Loucy (cell line): ENCODE results near the gene FOXF1.

ENCODE experiments used
- H2AFZ ChIP-seq: fragments of 200-600 bp; sonication (generic); 2 replicates; pipeline ENCODE4 v1.6.0; 2016; ENCODE audit warnings: antibody characterized with exemption, mild to moderate bottlenecking, low read length, moderate library complexity
- H3F3A ChIP-seq: fragments of 200-600 bp; 2 replicates; pipeline ENCODE4 v1.6.0; 2016; ENCODE audit warnings: antibody characterized with exemption, low read depth, mild to moderate bottlenecking
- H3K27me3 ChIP-seq: fragments of 200-600 bp; sonication (generic); 2 replicates; pipeline ENCODE4 v1.6.1; 2014; ENCODE audit warnings: low read length, mild to moderate bottlenecking; ENCODE audit not compliant: insufficient read depth, poor library complexity, severe bottlenecking
- H3K36me3 ChIP-seq: fragments of 200-600 bp; sonication (generic); 2 replicates; pipeline ENCODE4 v1.6.1; 2016; ENCODE audit warnings: low read length; ENCODE audit not compliant: insufficient read depth
- H3K4me1 ChIP-seq: fragments of 200-600 bp; sonication (generic); 2 replicates; pipeline ENCODE4 v1.5.1; 2014; ENCODE audit warnings: low read length, mild to moderate bottlenecking; ENCODE audit not compliant: insufficient read depth, poor library complexity, severe bottlenecking
- H3K4me2 ChIP-seq: fragments of 200-600 bp; sonication (generic); 2 replicates; pipeline ENCODE4 v1.6.0; 2014; ENCODE audit warnings: antibody characterized with exemption, low read length, low read depth, mild to moderate bottlenecking; ENCODE audit not compliant: poor library complexity, severe bottlenecking
- H3K4me3 ChIP-seq: fragments of 200-600 bp; sonication (generic); 2 replicates; pipeline ENCODE4 v1.5.1; 2014; ENCODE audit warnings: low read length, mild to moderate bottlenecking, mixed read lengths; ENCODE audit not compliant: poor library complexity, severe bottlenecking
- H3K79me2 ChIP-seq: fragments of 200-600 bp; sonication (generic); 2 replicates; pipeline ENCODE4 v1.6.1; 2014; ENCODE audit warnings: low read length; ENCODE audit not compliant: insufficient read depth
- H3K9ac ChIP-seq: fragments of 200-600 bp; sonication (generic); 2 replicates; pipeline ENCODE4 v1.6.0; 2014; ENCODE audit warnings: mild to moderate bottlenecking, low read depth, low read length, moderate library complexity; ENCODE audit not compliant: poor library complexity, severe bottlenecking
- H3K9me2 ChIP-seq: fragments of 200-600 bp; sonication (generic); replicated peaks from 2 replicates; pipeline ENCODE4 v1.6.1; 2016; ENCODE audit warnings: low read depth, low read length, mixed read lengths
- H3K9me3 ChIP-seq: fragments of 200-600 bp; sonication (generic); 2 replicates; pipeline ENCODE4 v1.6.1; 2014; ENCODE audit warnings: mild to moderate bottlenecking, antibody characterized with exemption, low read length, low read depth; ENCODE audit not compliant: insufficient read depth
- H4K20me1 ChIP-seq: fragments of 200-600 bp; sonication (generic); 2 replicates; pipeline ENCODE4 v1.6.0; 2014; ENCODE audit warnings: antibody characterized with exemption, low read length, mild to moderate bottlenecking; ENCODE audit not compliant: insufficient read depth, poor library complexity, severe bottlenecking
- EZH2phosphoT487 ChIP-seq: fragments of 200-600 bp; IDR thresholded peaks from 2 replicates; pipeline ENCODE4 v1.6.1; 2018; ENCODE audit warnings: antibody characterized with exemption, mild to moderate bottlenecking, moderate library complexity, borderline replicate concordance
- TF ChIP-seq, protein P1 (sequence below): fragments of 200-600 bp; sonication (generic); conservative IDR thresholded peaks from 2 replicates; pipeline ENCODE4 v1.5.1; 2014; ENCODE audit warnings: mild to moderate bottlenecking, antibody characterized with exemption, low read length

The FOXF1 gene

DNA sequence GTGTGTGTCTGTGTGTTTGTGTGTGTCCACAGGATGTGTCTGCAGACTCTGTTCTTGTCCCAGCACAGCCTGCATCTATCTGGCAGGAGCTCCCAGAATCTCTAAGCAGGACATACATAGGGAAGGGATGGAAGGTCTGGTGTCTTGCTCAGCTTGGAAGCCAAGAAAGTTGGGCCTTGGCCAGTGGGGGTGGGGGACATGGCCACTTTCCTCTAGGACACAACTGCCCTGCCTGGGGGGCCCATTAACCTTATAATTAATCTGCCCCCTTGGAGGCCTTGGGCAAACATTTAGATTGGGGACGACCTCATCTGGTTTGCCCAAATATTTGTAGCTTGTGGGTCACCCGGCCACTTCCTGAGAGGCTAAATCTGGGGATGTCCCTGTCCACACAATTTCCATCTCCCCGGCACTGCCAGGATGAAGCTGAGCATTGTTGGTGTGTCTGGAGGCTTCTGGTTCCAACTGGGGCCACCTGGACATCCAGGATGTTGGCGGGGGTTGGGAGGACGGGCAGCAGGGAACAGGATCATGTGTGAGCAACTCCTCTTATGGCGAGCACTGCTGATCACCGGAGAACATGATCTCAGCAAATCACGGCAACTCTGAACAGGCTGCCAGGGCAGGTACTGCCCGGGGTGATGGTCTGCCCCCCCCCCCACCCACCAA, 17.2 kb upstream of the FOXF1 start:
- H3K27me3 ChIP-seq: no peaks in the 10 kb centered on the region

DNA sequence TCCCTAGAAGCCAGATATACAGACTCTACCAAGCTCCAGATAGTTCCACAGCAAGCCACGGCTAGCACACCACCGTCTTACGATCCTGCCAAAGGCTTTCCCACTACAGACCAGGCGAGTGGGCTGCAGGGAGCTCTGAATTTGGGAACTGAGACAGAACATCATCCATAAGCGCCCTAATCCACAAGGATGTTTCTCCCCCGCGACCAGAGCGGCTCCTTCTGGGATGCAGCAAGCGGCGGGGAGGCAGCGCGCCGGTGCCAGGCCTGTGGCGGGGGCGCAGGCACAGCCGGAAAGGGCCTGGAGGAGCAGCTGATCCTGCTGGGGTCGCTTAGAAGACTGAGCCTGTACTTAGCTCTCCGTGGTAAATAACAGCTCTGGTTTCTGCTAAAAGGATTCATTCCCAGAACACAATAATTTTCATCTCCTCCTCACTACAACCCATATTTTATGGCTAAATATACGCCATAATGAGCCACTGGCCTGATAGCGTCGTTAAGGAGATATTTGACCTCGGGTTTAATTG, 16.2 kb upstream of the FOXF1 start:
- Histone ChIP-seq H3K9me2 (no peaks in the 10 kb centered on the region), H4K20me1 (no peaks in the 10 kb centered on the region), H3F3A (no peaks in the 10 kb centered on the region), H2AFZ (no peak overlapping the region), H3K79me2 (no peaks in the 10 kb centered on the region), H3K9me3 (no peaks in the 10 kb centered on the region), H3K4me2 (no peak overlapping the region), H3K36me3 (no peaks in the 10 kb centered on the region), H3K4me3 (no peak overlapping the region), H3K27me3 (no peaks in the 10 kb centered on the region), H3K9ac (no peak overlapping the region), H3K4me1 (no peaks in the 10 kb centered on the region)
- TF ChIP-seq EZH2phosphoT487: no peak

More for the DNA sequence above, 17.2 kb upstream of the FOXF1 start:
- Histone ChIP-seq H3K79me2 (no peaks in the 10 kb centered on the region), H3K9ac (no peak overlapping the region), H3K4me3 (no peak overlapping the region), H3K9me3 (no peaks in the 10 kb centered on the region), H4K20me1 (no peaks in the 10 kb centered on the region), H2AFZ (no peak overlapping the region), H3K4me1 (no peaks in the 10 kb centered on the region), H3K4me2 (no peak overlapping the region), H3K36me3 (no peaks in the 10 kb centered on the region), H3F3A (no peaks in the 10 kb centered on the region), H3K9me2 (no peaks in the 10 kb centered on the region)
- TF ChIP-seq EZH2phosphoT487: no peak
- TF ChIP-seq, protein P1, sequence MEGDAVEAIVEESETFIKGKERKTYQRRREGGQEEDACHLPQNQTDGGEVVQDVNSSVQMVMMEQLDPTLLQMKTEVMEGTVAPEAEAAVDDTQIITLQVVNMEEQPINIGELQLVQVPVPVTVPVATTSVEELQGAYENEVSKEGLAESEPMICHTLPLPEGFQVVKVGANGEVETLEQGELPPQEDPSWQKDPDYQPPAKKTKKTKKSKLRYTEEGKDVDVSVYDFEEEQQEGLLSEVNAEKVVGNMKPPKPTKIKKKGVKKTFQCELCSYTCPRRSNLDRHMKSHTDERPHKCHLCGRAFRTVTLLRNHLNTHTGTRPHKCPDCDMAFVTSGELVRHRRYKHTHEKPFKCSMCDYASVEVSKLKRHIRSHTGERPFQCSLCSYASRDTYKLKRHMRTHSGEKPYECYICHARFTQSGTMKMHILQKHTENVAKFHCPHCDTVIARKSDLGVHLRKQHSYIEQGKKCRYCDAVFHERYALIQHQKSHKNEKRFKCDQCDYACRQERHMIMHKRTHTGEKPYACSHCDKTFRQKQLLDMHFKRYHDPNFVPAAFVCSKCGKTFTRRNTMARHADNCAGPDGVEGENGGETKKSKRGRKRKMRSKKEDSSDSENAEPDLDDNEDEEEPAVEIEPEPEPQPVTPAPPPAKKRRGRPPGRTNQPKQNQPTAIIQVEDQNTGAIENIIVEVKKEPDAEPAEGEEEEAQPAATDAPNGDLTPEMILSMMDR: no peak

DNA sequence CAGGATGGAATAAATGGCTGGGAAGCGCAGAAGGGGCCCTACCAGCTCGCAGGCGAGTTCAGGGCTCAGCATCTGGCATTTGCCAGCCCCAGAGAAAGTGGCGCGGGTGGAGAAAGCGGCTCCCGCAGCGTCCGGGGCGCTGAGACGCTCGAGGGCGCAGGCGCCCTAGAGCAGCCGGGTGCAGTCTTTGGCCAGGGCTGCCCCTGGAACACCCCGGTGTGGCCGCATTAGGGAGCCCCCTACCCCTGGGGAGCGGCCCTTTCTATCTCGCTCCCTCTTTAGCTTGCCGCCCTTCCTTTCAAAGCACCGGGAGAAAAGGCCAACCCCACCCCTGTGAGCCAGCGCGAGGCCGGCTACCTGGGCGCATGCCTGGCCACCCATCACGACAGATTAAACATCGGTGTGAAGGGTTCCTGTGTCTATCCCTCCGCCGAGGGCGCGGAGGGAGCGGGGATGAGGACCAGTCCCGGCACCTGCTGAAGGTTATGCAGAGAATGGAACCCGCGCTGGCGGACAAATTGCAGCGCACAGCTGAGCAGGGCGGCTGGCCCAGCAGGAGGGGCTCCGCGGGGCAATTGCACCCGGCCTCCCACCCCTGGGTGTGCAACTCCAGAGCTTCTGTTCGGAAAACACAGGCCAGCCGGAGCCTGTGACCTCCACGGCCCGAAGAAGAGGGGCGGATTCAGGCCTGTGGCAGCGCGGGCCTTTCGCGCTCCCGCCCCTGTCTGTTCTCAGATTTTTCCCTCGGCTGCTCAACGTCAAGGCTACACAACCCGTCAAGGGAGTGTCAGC, 15.6 kb upstream of the FOXF1 start:
- H3K4me1 ChIP-seq: no peaks in the 10 kb centered on the region
- H3F3A ChIP-seq: no peaks in the 10 kb centered on the region
- no peaks in the 10 kb centered on the region for H3K36me3 ChIP-seq
- no peak overlapping the region for H3K9ac ChIP-seq
- TF ChIP-seq, protein P1: no peak
- TF ChIP-seq EZH2phosphoT487: no peak
- H3K79me2 ChIP-seq: no peaks in the 10 kb centered on the region
- no peak overlapping the region for H3K4me3 ChIP-seq
- no peak overlapping the region for H3K4me2 ChIP-seq
- no peaks in the 10 kb centered on the region for H3K9me3 ChIP-seq
- H3K9me2 ChIP-seq: no peaks in the 10 kb centered on the region
- no peaks in the 10 kb centered on the region for H3K27me3 ChIP-seq
- no peak overlapping the region for H2AFZ ChIP-seq
- no peaks in the 10 kb centered on the region for H4K20me1 ChIP-seq
